NCI-H2081 (cell line): ENCODE results near the gene KAT7.

Source experiments
- DNase-seq, 2 experiments: peaks; one replicate each; lab custom pipeline; 2025; lab: John Stamatoyannopoulos, UW

Gene KAT7

DNA sequence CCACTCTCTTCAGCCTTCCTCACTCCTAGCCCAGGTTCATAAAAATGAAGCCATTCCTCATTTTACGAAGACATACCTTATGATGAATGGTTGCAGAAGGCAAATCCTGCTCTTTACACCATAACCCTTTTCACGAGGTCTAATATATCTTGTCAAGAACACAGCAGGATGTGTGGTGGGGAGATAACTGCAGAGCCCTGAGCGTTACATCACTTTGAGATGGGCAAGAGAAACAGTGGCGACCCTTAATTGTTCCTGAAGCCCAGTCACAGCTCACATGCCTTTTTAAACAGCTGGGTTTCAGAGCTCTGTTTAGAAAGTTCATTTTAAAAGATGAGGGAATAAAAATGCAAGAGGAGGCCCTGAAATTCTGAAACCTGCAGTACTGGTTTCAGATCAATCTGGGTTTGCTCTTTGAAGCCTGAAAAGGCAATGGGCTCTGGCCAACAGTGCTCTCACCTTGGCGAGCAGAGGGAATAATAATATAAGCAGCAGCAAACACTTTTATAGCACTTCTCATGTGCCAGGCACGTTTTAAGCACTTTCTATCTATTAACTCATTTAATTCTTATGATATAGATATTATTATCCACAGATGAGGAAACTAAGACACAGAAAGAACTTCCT is 27.4 kb upstream of the KAT7 start:
- DNase-seq, result no peak

DNA sequence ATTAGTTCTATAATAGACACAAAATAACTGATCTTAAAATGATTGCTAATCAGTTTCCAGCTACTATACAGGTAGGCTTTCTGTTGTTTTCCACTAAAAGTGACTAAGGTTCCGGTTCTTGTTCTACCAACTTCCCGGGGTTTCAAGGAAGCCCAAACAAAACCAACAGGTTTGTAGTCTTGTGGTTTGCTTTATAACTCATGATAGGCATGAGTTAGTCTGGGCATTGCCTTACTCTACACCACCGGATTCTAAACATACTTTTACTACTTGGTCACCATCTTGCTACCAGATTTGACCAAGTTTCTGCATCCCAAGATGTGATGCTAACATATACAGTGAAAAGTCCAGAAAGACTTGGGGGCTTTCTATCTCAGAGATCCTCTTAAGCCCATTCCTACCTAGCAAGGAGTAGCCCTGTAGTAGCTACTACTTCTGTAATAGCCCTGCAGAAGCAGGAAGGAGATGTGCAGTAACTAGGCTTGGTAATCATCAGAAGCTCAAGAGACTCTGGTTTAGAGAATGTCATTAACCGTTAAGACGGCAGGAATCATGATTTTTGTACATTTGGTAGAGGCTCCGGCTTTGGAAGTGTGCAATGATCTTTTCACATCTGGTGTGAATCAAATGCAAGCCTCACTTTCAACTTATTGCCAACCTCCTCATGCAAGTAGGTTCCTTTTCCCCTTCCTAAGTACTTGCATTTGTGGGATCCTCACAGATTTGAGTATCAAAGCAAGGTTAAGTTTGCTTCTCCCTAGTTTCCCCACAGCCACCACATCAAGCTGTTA is 26.1 kb upstream of the KAT7 start:
- no peak for DNase-seq

DNA sequence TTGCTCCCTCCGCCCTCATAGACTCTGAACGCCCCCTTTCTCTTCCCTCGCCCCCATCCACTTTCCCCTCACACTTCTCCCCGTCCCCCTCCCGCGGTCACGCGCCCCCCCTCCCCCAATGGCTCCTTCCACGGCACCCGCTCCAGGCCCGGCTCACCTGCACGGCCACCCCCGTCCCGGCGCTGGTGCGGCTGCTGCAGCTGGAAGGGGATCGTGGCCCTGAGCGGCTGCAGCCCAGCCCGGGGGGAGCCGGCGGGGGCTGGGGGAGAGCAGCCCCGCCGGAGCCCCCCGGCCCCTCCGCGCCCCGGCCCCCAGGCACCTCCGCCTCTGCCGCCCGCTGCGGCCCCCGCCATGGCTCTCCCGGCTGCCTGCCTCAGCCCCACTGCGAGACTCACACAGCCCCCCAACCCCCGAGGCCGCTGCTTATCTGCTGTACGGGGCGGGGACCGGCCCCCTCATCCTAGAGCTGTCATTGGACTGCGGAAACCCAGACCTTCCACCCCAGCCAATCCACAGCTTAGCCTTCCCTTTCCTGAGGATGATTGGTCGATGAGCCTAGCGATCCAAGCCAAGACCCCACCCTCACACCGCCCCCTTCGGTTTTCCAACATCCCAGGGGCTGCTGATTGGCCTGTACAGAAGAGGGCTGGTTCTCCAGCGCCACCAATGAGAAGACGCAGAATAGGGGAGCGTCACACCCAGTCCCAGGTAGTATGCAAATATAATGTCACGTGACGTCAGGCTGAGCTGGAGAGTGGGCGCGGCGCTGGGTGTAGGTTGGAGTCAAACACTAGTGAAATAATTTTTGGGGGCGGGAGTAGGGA is 24.5 kb upstream of the KAT7 start, which contains the start of gene FAM117A:
Gene FAM117A (minus strand): TSS at position 397 of the 824 bp plus-strand sequence. CDS start 44 bp downstream, at position 353.
- DNase-seq, result peak; percentile 98 to 100

- DNase-seq, result no peak
Observed at GRCh38 chr17:49764559-49765180, 23.8 kb upstream of the KAT7 start.

DNA sequence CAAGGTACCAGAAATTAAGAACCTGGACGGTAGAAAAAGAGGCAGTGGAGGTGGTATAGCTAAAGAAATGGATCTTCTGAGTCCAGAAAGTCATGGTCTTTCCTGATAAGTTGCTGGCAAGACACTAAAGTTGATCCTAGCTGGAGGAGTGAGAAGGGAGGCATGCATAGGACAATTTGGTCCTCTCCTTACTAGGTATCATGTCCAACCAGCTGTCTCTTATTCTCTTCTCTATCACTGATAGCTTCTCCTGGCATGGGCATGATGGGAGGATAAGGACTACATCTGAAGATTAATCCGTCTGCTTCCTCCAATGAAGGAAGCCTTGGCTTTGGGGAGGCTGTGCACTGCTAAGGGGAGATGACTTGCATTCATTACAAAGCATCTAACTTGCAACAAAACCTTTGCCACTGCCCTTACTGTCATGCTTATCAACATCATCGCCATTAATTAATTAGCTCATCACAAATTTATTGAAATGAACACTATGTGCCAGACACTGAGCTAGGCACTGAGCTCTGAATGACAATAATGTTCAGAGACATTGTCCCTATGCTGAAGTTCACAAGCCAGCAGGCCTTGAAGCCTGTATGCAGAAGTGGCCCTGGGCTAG is 21.5 kb upstream of the KAT7 start:
- no peak for DNase-seq

- DNase-seq, result no peak
Observed at GRCh38 chr17:49775546-49776260, 12.8 kb upstream of the KAT7 start.

GRCh38 chr17:49776551-49777300 is 11.8 kb upstream of the KAT7 start:
- DNase-seq, result no peak

- DNase-seq, result no peak
Observed at GRCh38 chr17:49777563-49777962, 10.9 kb upstream of the KAT7 start.

- DNase-seq, result no peak
Observed at GRCh38 chr17:49779156-49779738, 9.2 kb upstream of the KAT7 start.

GRCh38 chr17:49779739-49780231 is 8.7 kb upstream of the KAT7 start:
- peak; percentile 4 to 39 for DNase-seq

DNA sequence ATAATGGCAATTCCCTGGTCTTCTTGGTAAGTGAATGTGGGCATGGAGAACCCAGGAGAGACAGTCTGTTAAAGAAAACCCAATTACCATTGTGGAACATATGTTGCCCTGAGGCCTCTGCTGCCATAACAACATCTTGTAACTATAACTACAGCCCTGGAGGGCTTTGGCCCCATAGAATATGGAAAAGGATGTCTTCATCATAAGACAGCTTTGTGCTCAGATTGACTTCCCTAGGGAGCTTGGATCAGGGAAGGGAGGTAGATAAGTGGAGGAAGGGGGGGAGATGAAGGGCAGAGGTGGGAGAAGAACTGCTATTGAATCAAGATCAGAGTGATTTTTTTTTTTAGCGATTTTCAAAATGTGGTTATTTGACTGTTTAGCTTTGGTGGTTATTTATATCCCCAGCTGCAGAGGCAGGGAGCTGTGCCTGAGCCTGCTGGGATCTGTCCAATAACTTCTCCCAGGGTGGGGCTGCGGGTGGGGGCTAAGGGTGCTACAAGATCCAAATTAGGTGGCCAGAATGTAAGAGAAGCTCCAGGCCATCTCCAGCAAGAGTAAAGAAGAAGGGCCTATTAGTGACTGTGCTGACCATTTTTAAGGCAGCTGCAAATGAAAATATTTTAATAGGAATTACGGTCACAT is 5.3 kb upstream of the KAT7 start:
- DNase-seq, result peak; percentile 0 to 17

DNA sequence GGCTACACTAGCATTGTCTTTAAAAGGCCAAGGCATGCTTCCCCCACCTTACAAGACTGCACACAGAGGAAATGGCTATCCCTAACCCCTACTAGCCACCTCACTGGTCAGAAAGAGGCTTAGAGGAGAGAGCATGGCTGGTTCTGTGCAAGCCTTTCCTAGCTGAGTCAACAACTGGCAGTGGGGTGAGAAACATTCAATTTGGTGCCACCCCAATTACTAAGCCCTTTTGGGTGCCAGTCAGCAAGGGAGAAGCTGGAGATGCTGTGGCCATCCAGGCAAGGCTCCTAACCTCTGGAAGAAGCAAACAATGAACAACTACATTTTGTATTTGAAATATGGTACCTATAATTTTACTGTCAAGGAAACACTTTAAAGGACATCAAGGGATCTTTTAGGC is 4.7 kb upstream of the KAT7 start:
- DNase-seq, result no peak

DNA sequence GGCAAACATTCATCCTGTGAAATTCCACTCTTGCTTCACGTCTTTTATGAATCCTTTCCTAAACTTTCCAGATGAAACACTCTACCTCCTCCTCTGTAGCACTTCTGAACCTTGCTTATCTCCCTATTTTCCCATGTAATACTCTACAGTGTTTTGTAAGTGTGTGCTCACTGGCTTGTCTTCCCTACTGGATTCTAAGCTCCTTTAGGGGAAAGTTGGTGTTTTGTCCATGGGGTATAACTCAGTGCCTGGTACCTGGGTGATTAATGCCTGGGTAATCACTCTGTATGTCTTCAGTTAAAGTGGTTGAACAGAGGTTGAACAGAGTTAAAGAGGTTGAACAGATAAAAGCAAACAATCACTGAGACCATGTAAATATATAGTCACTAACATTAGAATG is 3.8 kb upstream of the KAT7 start:
- DNase-seq, result no peak

DNA sequence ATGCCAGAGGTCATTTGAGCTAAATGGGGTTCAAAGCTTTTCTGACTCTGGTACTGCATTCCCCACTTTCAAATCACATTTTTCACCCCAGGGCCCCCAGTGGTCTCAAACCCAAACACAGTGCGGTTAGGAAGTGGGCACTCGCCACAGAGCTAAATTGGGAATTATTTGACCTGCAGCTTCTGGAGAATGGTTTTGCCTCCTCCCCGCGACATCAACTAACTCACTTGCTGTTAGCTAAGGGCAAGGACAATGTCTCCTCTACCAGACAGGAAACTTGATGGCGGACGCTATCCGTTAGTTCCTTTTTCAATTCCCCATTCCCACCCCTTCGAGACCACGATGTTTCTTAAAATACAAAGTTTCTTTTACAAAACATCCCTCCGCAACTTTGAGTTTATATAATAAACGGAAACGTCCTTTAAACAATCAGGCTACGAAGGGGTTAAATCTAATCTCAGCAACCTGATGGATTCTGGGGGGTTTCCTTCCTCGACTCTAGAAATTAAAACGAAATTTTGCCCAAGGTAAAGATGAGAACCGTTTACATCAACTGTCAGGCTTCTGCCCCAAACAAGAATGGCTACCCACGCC is 500 bp upstream of the KAT7 start:
- no peak for DNase-seq

GRCh38 chr17:49789243-49789578 is 730 bp downstream of the KAT7 start:
- DNase-seq, result no peak

DNA sequence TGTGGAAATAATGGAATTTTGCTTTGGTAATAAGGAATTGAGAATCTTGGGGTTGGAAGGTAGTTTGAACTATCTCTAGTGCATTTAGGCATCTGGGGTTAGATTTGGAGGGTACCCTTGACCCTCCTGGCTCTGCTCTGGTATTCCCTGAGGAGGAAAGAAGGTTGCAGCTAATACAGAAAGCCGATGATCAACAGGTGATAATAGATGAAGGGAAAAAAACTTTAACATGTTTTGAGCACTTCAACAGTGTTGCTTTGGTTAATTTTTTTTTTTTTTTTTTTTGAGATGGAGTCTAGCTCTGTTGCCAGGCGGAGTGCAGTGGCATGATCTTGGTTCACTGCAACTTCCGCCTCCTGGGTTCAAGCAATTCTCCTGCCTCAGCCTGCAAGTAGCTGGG is 4.8 kb downstream of the KAT7 start:
- DNase-seq, result no peak

GRCh38 chr17:49795372-49795771 is 6.9 kb downstream of the KAT7 start:
- DNase-seq, result no peak

- DNase-seq, result no peak
Observed at GRCh38 chr17:49798182-49798581, 9.7 kb downstream of the KAT7 start.

- no peak for DNase-seq
Observed at GRCh38 chr17:49798738-49799137, 10.3 kb downstream of the KAT7 start.
